A549 (cell line): Measurements from ENCODE around the gene BMS1.
"Not testable (repeated sequence)": the region's sequence is repeated elsewhere in the genome, so short reads cannot be mapped to it uniquely, and the experiment has no call there.

Source experiments
- CHD2 ChIP-seq: fragments of 150-350 bp; IDR thresholded peaks from 2 replicates; pipeline ENCODE4 v1.6.1; 2014; ENCODE audit warnings: low read length; ENCODE audit not compliant: partially characterized antibody
- CTCF ChIP-seq: fragments of >200 bp; sonication (Bioruptor Twin); formaldehyde crosslinking; IDR thresholded peaks from 3 replicates; pipeline ENCODE4 v1.5.1; 2016
- ELK1 ChIP-seq: fragments of 150-350 bp; IDR thresholded peaks from 2 replicates; pipeline ENCODE4 v1.6.1; 2014; ENCODE audit warnings: low read depth, mild to moderate bottlenecking, low read length
- JUN ChIP-seq, 2 experiments: fragments of >200 bp; sonication (Bioruptor Twin); formaldehyde crosslinking; IDR thresholded peaks; 2 replicates in 1 of 2; 3 replicates in 1 of 2; pipeline ENCODE4 v1.6.1; 2016 to 2017
- KDM5A ChIP-seq: fragments of 200-600 bp; sonication (generic); IDR thresholded peaks from 2 replicates; pipeline ENCODE4 v1.6.1; 2016; ENCODE audit warnings: antibody characterized with exemption, mild to moderate bottlenecking
- POLR2A ChIP-seq: IDR thresholded peaks from 2 replicates; pipeline ENCODE4 v1.6.1; 2012; ENCODE audit warnings: mild to moderate bottlenecking, low read length
- RAD21 ChIP-seq, 2 experiments: fragments of >200 bp in 1 of 2; sonication (Bioruptor Twin) in 1 of 2; formaldehyde crosslinking in 1 of 2; IDR thresholded peaks in 1 of 2; conservative IDR thresholded peaks in 1 of 2; 2 replicates in 1 of 2; 3 replicates in 1 of 2; pipeline ENCODE4 v1.6.1; 2012 to 2018; ENCODE audit warnings: inconsistent platforms in 1 of 2
- SMC3 ChIP-seq: fragments of >200 bp; sonication (Bioruptor Twin); formaldehyde crosslinking; IDR thresholded peaks from 3 replicates; pipeline ENCODE4 v1.6.1; 2018; ENCODE audit warnings: inconsistent platforms
- TP53 ChIP-seq: fragments of 250-450 bp; sonication (Bioruptor Pico); IDR thresholded peaks from 2 replicates; pipeline ENCODE4 v1.5.0; 2021; ENCODE audit warnings: mild to moderate bottlenecking, moderate library complexity
- USF2 ChIP-seq: fragments of 450-650 bp; IDR thresholded peaks from 2 replicates; pipeline ENCODE4 v1.6.1; 2014; ENCODE audit warnings: antibody characterized with exemption
- TF ChIP-seq, protein P1 (sequence below): IDR thresholded peaks from 2 replicates; pipeline ENCODE4 v1.6.1; 2012

- TF ChIP-seq CTCF; SMC3; RAD21 (conservative IDR thresholded peaks at IDR 0.05 in 1 of 2, IDR thresholded peaks at IDR 0.05 in 1 of 2); POLR2A; USF2; JUN (IDR thresholded peaks at IDR 0.05); CHD2; KDM5A; ELK1; TP53 (CRISPR knock-in tag): not testable (repeated sequence)
- TF ChIP-seq, protein P1, sequence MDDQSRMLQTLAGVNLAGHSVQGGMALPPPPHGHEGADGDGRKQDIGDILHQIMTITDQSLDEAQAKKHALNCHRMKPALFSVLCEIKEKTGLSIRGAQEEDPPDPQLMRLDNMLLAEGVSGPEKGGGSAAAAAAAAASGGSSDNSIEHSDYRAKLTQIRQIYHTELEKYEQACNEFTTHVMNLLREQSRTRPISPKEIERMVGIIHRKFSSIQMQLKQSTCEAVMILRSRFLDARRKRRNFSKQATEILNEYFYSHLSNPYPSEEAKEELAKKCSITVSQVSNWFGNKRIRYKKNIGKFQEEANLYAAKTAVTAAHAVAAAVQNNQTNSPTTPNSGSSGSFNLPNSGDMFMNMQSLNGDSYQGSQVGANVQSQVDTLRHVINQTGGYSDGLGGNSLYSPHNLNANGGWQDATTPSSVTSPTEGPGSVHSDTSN: not testable (repeated sequence)
These were observed 62.2 kb downstream of the BMS1 start for GRCh38 chr10:42844810-42845209.
